Body of pancreas (tissue), 4 donors: ENCODE data around the gene POLR3H. TPM values are rescaled to one million over a fixed set of nuclear protein-coding genes. Genes with fewer than 3 reads are reported as not detected.

Experiments used
- ATAC-seq: fragments of 150-250 bp; one replicate; pipeline ENCODE4 v1.9.1; 2016
- DNase-seq, 4 donors: peaks; one replicate each; pipeline ENCODE4 v3.0.0-alpha.2; 2019
- H3K27ac ChIP-seq, 4 donors: fragments of 200-600 bp; sonication (generic); 1 replicate in 3 of 4; 2 replicates in 1 of 4; pipeline versions ENCODE4 v1.5.1 to v1.6.1; 2016 to 2019; ENCODE audit warnings: mild to moderate bottlenecking in 1 of 4, mixed read lengths in 1 of 4, moderate library complexity in 1 of 4
- H3K27me3 ChIP-seq, 2 donors: fragments of 200-600 bp; sonication (generic); one replicate each; pipeline ENCODE4 v1.6.0; 2016; ENCODE audit warnings: mild to moderate bottlenecking in 1 of 2
- H3K36me3 ChIP-seq, 2 donors: fragments of 200-600 bp; sonication (generic); replicated peaks in 1 of 2; 2 replicates each; pipeline ENCODE4 v1.5.1; 2016; ENCODE audit warnings: low read depth in 2 of 2; ENCODE audit not compliant: insufficient read depth in 1 of 2
- H3K4me1 ChIP-seq: fragments of 200-600 bp; sonication (generic); one replicate; pipeline ENCODE4 v1.6.0; 2016
- H3K4me3 ChIP-seq, 2 donors: fragments of 200-600 bp; sonication (generic); 1 replicate in 1 of 2; 2 replicates in 1 of 2; pipeline ENCODE4 v1.5.1; 2016 to 2019
- H3K9me3 ChIP-seq, 3 donors: fragments of 200-600 bp; sonication (generic); 1 replicate in 2 of 3; 2 replicates in 1 of 3; pipeline ENCODE4 v1.5.1; 2016
- POLR2A ChIP-seq, 3 donors: fragments of 450-650 bp; IDR thresholded peaks; one replicate each; pipeline ENCODE4 v1.6.1; 2016; ENCODE audit warnings: antibody characterized with exemption in 3 of 3, mild to moderate bottlenecking in 2 of 3
- WGBS, 2 donors: methylation state at CpG; one replicate each; pipeline ENCODE4 v1.1.5; 2017; 5-methylcytosine and 5-hydroxymethylcytosine counted together
- intact Hi-C: fragments of 100-400 bp; cut with DNase I; formaldehyde crosslinking; loops from one replicate; pipeline ENCODE4 v1.15.1; 2023
- total RNA-seq, 2 donors: library from RNA; depleted of rRNA; stranded (reverse); fragments of >200 nt; gene quantifications; one replicate each; pipeline ENCODE4 v1.1.0, GENCODE V29; 2016
- TF ChIP-seq, protein P1 (sequence below), 7 experiments: fragments of 450-650 bp in 4 of 7; fragments of 200-600 bp in 3 of 7; sonication (generic) in 3 of 7; IDR thresholded peaks; one replicate each; pipeline ENCODE4 v1.5.1; 2016 to 2019; ENCODE audit warnings: antibody characterized with exemption in 7 of 7

Gene POLR3H
- total RNA-seq, 2 donors from 2014 or later, result 18.9 to 24.7 TPM

DNA sequence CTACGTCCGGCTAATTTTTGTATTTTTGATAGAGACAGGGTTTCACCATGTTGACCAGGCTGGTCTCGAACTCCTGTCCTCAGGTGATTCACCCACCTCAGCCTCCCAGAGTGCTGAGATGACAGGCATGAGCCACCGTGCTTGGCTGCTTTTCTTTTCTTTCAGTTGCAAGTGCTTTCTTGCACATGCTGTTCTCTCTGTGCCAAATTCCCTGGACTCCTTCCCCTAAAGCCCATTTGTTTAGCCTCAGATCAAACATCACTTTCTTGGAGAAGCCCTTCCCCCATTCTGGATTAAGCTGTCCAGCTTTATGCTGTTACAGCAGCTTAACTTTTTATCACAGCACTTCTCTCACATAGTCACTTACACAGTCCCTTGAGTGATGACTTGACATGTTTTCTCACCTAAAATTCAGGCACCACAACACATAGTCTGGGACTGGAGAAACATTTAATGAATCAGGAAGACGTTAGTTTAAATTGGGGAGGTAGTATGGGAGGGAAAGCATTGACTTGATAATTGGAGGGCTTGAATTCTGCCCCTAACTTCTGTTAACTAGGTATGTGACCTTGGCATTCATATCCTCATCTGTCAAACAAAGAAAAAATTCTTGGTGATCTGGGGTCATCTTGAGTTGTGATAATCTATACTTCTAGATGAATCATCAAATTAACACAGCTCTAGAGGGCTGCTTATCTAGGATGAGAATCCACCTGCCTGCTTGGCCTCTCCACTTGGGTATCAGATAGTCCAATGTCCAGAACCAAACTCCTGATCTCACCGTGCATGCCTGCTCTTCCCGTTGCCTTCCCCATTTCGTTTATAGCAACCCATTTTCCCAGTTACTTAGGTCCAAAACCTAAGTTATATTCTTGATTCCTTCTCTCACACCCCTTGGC lies 57.0 kb downstream of the POLR3H start:
- Histone ChIP-seq H3K4me3 (no peak overlapping the region), H3K4me1 (peaks cover 37% of the 10 kb centered on the region)
- no peak for ATAC-seq

GRCh38 chr22:41485033-41485432 lies 59.2 kb downstream of the POLR3H start:
- Histone ChIP-seq H3K9me3 (no peaks in the 10 kb centered on the region), H3K27ac (no peak overlapping the region), H3K36me3 (no peaks in the 10 kb centered on the region), H3K4me3 (no peak overlapping the region), H3K4me1 (peaks cover 39% of the 10 kb centered on the region), H3K27me3 (no peaks in the 10 kb centered on the region)
- DNase-seq (no peak), ATAC-seq (no peak)
- 61 to 84% methylated on average over 7 of the region's 7 CpGs for WGBS, 2 donors
- no peak for TF ChIP-seq POLR2A (IDR thresholded peaks at IDR 0.05)
- TF ChIP-seq, protein P1, sequence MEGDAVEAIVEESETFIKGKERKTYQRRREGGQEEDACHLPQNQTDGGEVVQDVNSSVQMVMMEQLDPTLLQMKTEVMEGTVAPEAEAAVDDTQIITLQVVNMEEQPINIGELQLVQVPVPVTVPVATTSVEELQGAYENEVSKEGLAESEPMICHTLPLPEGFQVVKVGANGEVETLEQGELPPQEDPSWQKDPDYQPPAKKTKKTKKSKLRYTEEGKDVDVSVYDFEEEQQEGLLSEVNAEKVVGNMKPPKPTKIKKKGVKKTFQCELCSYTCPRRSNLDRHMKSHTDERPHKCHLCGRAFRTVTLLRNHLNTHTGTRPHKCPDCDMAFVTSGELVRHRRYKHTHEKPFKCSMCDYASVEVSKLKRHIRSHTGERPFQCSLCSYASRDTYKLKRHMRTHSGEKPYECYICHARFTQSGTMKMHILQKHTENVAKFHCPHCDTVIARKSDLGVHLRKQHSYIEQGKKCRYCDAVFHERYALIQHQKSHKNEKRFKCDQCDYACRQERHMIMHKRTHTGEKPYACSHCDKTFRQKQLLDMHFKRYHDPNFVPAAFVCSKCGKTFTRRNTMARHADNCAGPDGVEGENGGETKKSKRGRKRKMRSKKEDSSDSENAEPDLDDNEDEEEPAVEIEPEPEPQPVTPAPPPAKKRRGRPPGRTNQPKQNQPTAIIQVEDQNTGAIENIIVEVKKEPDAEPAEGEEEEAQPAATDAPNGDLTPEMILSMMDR (IDR thresholded peaks at IDR 0.05), result no peak
- intact Hi-C loops, result no loop called here

More for the DNA sequence above, 57.0 kb downstream of the POLR3H start:
- Histone ChIP-seq H3K36me3 (no peaks in the 10 kb centered on the region), H3K27me3 (no peaks in the 10 kb centered on the region), H3K27ac (no peak overlapping the region), H3K9me3 (no peaks in the 10 kb centered on the region)
- intact Hi-C loops, result no loop called here
- WGBS, 2 donors, result 55 to 66% methylated on average over 8 of the region's 8 CpGs
- peak in 1 of 4 donors; percentile 13 for DNase-seq
- TF ChIP-seq, protein P1 (IDR thresholded peaks at IDR 0.05), result no peak
- TF ChIP-seq POLR2A (IDR thresholded peaks at IDR 0.05), result no peak

DNA sequence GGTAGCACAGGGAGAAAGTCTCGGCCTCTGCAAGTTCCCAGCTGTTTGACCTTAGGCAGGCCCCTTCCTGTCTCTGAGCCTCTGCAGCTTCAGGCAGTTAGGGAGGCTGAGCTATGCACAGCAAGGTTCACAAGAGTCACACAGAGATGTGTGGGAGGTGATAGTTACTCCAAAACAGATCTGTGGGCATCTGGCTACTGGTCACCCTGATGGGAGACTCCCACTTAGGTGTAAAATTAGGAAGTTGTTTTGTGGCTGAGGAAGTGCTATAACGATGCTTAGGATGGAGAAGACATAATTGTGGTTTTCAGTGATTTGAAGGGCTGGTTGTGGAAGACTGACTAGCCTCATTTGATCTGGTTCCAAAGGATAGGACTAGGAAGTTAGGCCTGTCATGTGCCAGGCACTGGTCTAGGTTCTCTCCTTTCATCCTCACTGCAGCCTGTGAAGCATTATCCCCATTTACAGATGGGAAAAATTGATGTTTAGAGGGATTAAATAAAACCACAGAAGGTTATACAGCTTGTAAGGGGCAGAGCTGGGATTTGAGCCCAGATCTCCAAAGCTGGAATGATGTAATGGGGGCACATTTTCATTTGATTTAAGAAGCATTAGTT lies 61.8 kb downstream of the POLR3H start:
- intact Hi-C loops, result no loop called here
- TF ChIP-seq, protein P1 (IDR thresholded peaks at IDR 0.05), result no peak
- TF ChIP-seq POLR2A (IDR thresholded peaks at IDR 0.05), result no peak
- Histone ChIP-seq H3K27me3 (no peaks in the 10 kb centered on the region), H3K9me3 (no peaks in the 10 kb centered on the region), H3K4me3 (no peak overlapping the region), H3K36me3 (no peaks in the 10 kb centered on the region), H3K27ac (no peak overlapping the region), H3K4me1 (peaks cover 37% of the 10 kb centered on the region)
- DNase-seq (no peak), ATAC-seq (no peak)
- whole genome bisulfite sequencing, 2 donors, result 59 to 60% methylated on average over 1 to 2 of the region's 2 CpGs

GRCh38 chr22:41481925-41482318 lies 62.3 kb downstream of the POLR3H start:
- WGBS, 2 donors, result 25 to 47% methylated on average over 2 to 5 of the region's 5 CpGs
- H3K4me3 ChIP-seq, result no peak overlapping the region
- no peaks in the 10 kb centered on the region for H3K9me3 ChIP-seq
- peaks cover 32% of the 10 kb centered on the region for H3K4me1 ChIP-seq
- H3K27me3 ChIP-seq, result no peaks in the 10 kb centered on the region
- DNase-seq (no peak), ATAC-seq (no peak)
- intact Hi-C loops, result no loop called here
- H3K36me3 ChIP-seq, result no peaks in the 10 kb centered on the region
- no peak overlapping the region for H3K27ac ChIP-seq
- TF ChIP-seq, protein P1 (IDR thresholded peaks at IDR 0.05), result no peak
- TF ChIP-seq POLR2A (IDR thresholded peaks at IDR 0.05), result no peak
